Smooth muscle cell (in vitro differentiated cells): ENCODE data around the gene AOPEP. TPM values are rescaled to one million over a fixed set of nuclear protein-coding genes. Genes with fewer than 3 reads are reported as not detected.

ENCODE experiments used
- DNase-seq: peaks from one replicate; lab custom pipeline; 2025; ENCODE audit not compliant: unreplicated experiment; lab: John Stamatoyannopoulos, UW
- H2AFZ ChIP-seq: fragments of 200-600 bp; sonication (generic); 2 replicates; pipeline ENCODE4 v1.6.0; 2016; ENCODE audit warnings: antibody characterized with exemption, low read depth, mild to moderate bottlenecking
- H3F3A ChIP-seq: fragments of 200-600 bp; sonication (generic); 2 replicates; pipeline ENCODE4 v1.6.0; 2017; ENCODE audit warnings: antibody characterized with exemption, low read depth
- H3K27ac ChIP-seq: fragments of 200-600 bp; sonication (generic); 2 replicates; pipeline ENCODE4 v1.5.1; 2016; ENCODE audit warnings: low read depth, mild to moderate bottlenecking
- H3K27me3 ChIP-seq: fragments of 200-600 bp; sonication (generic); 2 replicates; pipeline ENCODE4 v1.6.1; 2016; ENCODE audit warnings: low read depth, mild to moderate bottlenecking
- H3K36me3 ChIP-seq: fragments of 200-600 bp; sonication (generic); 2 replicates; pipeline ENCODE4 v1.5.1; 2016; ENCODE audit warnings: low read depth
- H3K4me1 ChIP-seq: fragments of 200-600 bp; sonication (generic); 2 replicates; pipeline ENCODE4 v1.5.1; 2016; ENCODE audit warnings: low read depth
- H3K4me2 ChIP-seq: fragments of 200-600 bp; sonication (generic); 2 replicates; pipeline ENCODE4 v1.6.0; 2016; ENCODE audit warnings: mild to moderate bottlenecking
- H3K4me3 ChIP-seq: fragments of 200-600 bp; sonication (generic); 2 replicates; pipeline ENCODE4 v1.5.1; 2016; ENCODE audit warnings: mild to moderate bottlenecking
- H3K79me2 ChIP-seq: fragments of 200-600 bp; sonication (generic); 2 replicates; pipeline ENCODE4 v1.6.0; 2016; ENCODE audit warnings: low read depth, mild to moderate bottlenecking
- H3K9ac ChIP-seq: fragments of 200-600 bp; sonication (generic); 2 replicates; pipeline ENCODE4 v1.6.0; 2016; ENCODE audit warnings: low read depth
- H3K9me3 ChIP-seq: fragments of 200-600 bp; sonication (generic); replicated peaks from 2 replicates; pipeline ENCODE4 v1.5.1; 2016; ENCODE audit warnings: low read depth
- H4K20me1 ChIP-seq: fragments of 200-600 bp; sonication (generic); 2 replicates; pipeline ENCODE4 v1.6.0; 2016; ENCODE audit warnings: low read depth
- WGBS: methylation state at CpG from one replicate; pipeline ENCODE4 v1.1.7; 2016; ENCODE audit warnings: low lambda C conversion rate; 5-methylcytosine and 5-hydroxymethylcytosine counted together
- polyA plus RNA-seq: library from polyadenylated mRNA; unstranded; fragments of >200 nt; fragmentation: Nextera tagmentation; extraction: Ambion mirVana; gene quantifications from 2 replicates; pipeline ENCODE4 v1.2.1, GENCODE V29; 2016
- total RNA-seq: library from RNA; depleted of rRNA; stranded (reverse); fragments of >200 nt; gene quantifications from 2 replicates; pipeline ENCODE4 v1.2.3, GENCODE V29; 2014
- TF ChIP-seq, protein P1 (sequence below): fragments of 200-600 bp; sonication (generic); IDR thresholded peaks from 2 replicates; pipeline ENCODE4 v1.5.1; 2017; ENCODE audit warnings: borderline replicate concordance, mild to moderate bottlenecking, antibody characterized with exemption; ENCODE audit not compliant: insufficient read depth, poor library complexity, severe bottlenecking

The AOPEP gene
- total and polyA plus RNA-seq, 2 experiments from 2014 or later = 52.7 to 94.9 TPM

DNA sequence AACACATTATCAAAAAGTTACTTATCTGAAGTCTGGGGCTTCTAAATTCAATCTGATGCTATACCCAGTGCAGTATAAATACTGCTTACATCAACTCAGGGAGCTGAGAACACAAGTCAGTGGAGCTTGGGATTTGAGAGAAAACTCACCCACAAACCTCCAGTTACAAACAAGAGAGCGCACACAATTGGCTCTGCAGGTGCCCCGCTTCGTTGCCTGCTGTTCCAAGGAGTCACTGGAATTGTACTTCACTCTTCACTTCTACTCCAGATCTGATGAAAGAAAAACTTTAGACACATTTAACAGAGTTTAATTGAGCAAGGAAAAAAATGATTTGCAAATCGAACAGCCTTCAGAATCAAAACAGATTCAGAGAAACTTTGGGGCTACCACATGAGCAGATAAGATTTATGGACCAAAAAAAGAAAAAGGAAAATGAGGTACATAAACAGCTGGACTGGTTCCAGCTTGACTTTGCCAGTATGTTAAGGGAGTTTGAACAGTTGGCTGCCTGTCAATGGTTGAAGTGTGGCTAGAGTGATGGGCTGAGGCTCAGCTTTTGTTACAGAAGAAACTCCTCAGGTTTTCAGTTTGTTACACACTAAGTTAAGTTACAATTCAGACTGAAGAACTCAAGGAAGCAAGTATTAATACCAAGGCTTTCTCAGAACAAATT is 156.6 kb downstream of the AOPEP start:
- Histone ChIP-seq H4K20me1 (no peaks in the 10 kb centered on the region), H3K79me2 (peaks cover 40% of the 10 kb centered on the region), H3K4me1 (peaks cover 38% of the 10 kb centered on the region), H3K9me3 (no peaks in the 10 kb centered on the region), H3K4me2 (no peak overlapping the region), H3K27me3 (no peaks in the 10 kb centered on the region), H3K4me3 (no peak overlapping the region), H3K36me3 (no peaks in the 10 kb centered on the region), H3K9ac (peak overlapping the region; percentile 17), H2AFZ (no peak overlapping the region), H3K27ac (peak overlapping the region; percentile 84), H3F3A (peaks cover 22% of the 10 kb centered on the region)
- TF ChIP-seq, protein P1, sequence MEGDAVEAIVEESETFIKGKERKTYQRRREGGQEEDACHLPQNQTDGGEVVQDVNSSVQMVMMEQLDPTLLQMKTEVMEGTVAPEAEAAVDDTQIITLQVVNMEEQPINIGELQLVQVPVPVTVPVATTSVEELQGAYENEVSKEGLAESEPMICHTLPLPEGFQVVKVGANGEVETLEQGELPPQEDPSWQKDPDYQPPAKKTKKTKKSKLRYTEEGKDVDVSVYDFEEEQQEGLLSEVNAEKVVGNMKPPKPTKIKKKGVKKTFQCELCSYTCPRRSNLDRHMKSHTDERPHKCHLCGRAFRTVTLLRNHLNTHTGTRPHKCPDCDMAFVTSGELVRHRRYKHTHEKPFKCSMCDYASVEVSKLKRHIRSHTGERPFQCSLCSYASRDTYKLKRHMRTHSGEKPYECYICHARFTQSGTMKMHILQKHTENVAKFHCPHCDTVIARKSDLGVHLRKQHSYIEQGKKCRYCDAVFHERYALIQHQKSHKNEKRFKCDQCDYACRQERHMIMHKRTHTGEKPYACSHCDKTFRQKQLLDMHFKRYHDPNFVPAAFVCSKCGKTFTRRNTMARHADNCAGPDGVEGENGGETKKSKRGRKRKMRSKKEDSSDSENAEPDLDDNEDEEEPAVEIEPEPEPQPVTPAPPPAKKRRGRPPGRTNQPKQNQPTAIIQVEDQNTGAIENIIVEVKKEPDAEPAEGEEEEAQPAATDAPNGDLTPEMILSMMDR = no peak
- DNase-seq = no peak
- WGBS = 75% methylated on average over 4 of the region's 4 CpGs

DNA sequence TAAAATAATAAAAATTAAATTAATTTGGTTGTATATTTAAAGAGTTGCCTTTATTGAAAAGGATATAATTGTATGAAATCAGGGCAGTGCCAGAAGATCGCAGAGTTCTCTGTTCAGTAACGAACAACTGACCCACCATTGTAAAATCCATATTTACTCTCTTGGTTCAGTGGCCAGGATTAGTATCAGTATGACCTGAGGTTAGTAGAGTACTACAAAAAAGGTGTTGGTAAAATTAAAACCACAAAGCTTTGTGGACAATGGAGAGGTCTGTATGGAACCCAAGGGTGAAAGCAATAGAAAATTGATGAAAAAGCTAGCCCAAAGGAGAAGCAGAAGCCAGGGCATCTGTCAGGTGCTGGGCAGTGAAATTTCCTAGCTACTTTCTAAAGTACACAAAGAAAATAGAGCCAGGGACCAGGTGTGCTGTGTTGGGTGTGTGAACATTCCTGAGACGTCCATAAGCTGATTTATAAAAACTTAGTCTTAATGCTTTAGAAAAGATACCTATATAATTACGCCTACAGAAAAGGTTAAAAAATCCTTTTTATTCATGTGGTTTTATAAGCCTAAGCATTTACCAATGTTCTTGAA is 159.5 kb downstream of the AOPEP start:
- Histone ChIP-seq H3K36me3 (no peaks in the 10 kb centered on the region), H3K9me3 (peaks cover 5% of the 10 kb centered on the region), H3K9ac (no peak overlapping the region), H3K27ac (peak overlapping the region; percentile 82), H3K4me1 (peaks cover 37% of the 10 kb centered on the region), H4K20me1 (no peaks in the 10 kb centered on the region), H3K4me2 (peak overlapping the region; percentile 63), H3K27me3 (no peaks in the 10 kb centered on the region), H3K4me3 (no peak overlapping the region), H3F3A (peaks cover 16% of the 10 kb centered on the region), H2AFZ (no peak overlapping the region), H3K79me2 (peaks cover 58% of the 10 kb centered on the region)
- TF ChIP-seq, protein P1 = no peak
- WGBS = 85% methylated on average over 4 of the region's 4 CpGs
- DNase-seq = no peak

DNA sequence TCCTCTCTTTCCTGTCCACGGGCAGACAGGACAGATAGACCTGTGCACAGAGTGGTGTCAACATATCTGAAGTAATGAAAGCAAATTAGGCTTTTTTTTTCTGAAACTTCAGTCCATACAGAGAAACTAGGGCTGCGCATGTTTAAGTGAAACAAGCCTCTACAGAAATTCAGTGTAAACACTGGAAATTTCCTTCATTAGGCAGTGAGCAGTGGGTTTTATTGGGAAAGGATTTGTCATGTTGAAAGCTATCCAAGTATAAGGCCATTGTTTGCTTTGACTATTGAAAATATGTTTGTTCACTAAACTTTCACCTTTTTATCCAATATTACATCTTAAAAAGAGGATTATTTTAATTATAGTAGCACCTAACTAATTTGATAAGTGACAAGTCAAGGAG is 161.2 kb downstream of the AOPEP start:
- TF ChIP-seq, protein P1 = no peak
- Histone ChIP-seq H2AFZ (no peak overlapping the region), H3K27me3 (no peaks in the 10 kb centered on the region), H3K36me3 (no peaks in the 10 kb centered on the region), H3K4me3 (no peak overlapping the region), H3K4me2 (peak overlapping the region; percentile 50), H3K9me3 (peaks cover 5% of the 10 kb centered on the region), H3K79me2 (peaks cover 66% of the 10 kb centered on the region), H4K20me1 (no peaks in the 10 kb centered on the region), H3F3A (peaks cover 4% of the 10 kb centered on the region), H3K27ac (peak overlapping the region; percentile 29), H3K9ac (no peak overlapping the region), H3K4me1 (peaks cover 25% of the 10 kb centered on the region)
- no peak for DNase-seq
- 65% methylated on average over 2 of the region's 2 CpGs for WGBS
